SU-DHL-6 (cell line): ENCODE data around the gene GABBR2.

Experiments
- H2AFZ ChIP-seq: fragments of 200-600 bp; sonication (generic); 2 replicates; pipeline ENCODE4 v1.6.1; 2014; ENCODE audit warnings: low read depth, mild to moderate bottlenecking, moderate library complexity, mixed read lengths, antibody characterized with exemption, low read length; ENCODE audit not compliant: severe bottlenecking
- H3F3A ChIP-seq: fragments of 200-600 bp; shearing (Covaris generic); 2 replicates; pipeline ENCODE4 v1.6.0; 2016; ENCODE audit warnings: antibody characterized with exemption, mild to moderate bottlenecking; ENCODE audit not compliant: insufficient read depth
- H3K27ac ChIP-seq: fragments of 200-600 bp; sonication (generic); 2 replicates; pipeline ENCODE4 v1.5.1; 2016; ENCODE audit warnings: low read depth, mild to moderate bottlenecking, low read length, moderate library complexity, mixed read lengths
- H3K27me3 ChIP-seq: fragments of 200-600 bp; sonication (generic), shearing (Covaris generic); 2 replicates; pipeline ENCODE4 v1.6.0; 2014; ENCODE audit warnings: mild to moderate bottlenecking, low read length
- H3K36me3 ChIP-seq: fragments of 200-600 bp; sonication (generic); 2 replicates; pipeline ENCODE4 v1.6.1; 2014; ENCODE audit warnings: mild to moderate bottlenecking, low read length, mixed read lengths
- H3K4me2 ChIP-seq: fragments of 300-600, 200-600 bp; shearing (Covaris generic), sonication (generic); 2 replicates; pipeline ENCODE4 v1.6.0; 2014; ENCODE audit warnings: low read length, low read depth, mild to moderate bottlenecking; ENCODE audit not compliant: poor library complexity, severe bottlenecking
- H3K4me3 ChIP-seq: fragments of 200-600 bp; sonication (generic); 2 replicates; pipeline ENCODE4 v1.5.1; 2014; ENCODE audit warnings: antibody characterized with exemption, low read length, mild to moderate bottlenecking, mixed read lengths; ENCODE audit not compliant: insufficient read depth, poor library complexity, severe bottlenecking
- H3K79me2 ChIP-seq: fragments of 200-600 bp; sonication (generic); 2 replicates; pipeline ENCODE4 v1.6.1; 2014; ENCODE audit warnings: mild to moderate bottlenecking, low read length, moderate library complexity; ENCODE audit not compliant: insufficient read depth
- H3K9ac ChIP-seq: fragments of 200-600 bp; sonication (generic); 2 replicates; pipeline ENCODE4 v1.7.0; 2014; ENCODE audit warnings: mild to moderate bottlenecking, low read length
- H3K9me2 ChIP-seq: fragments of 200-600 bp; sonication (generic); replicated peaks from 2 replicates; pipeline ENCODE4 v1.6.1; 2014; ENCODE audit warnings: low read length; ENCODE audit not compliant: insufficient read depth
- H3K9me3 ChIP-seq: fragments of 200-600 bp; sonication (generic); 2 replicates; pipeline ENCODE4 v1.6.1; 2014; ENCODE audit warnings: low read length, mixed read lengths; ENCODE audit not compliant: insufficient read depth
- H4K20me1 ChIP-seq: fragments of 200-600 bp; sonication (generic); 2 replicates; pipeline ENCODE4 v1.6.1; 2014; ENCODE audit warnings: low read depth, mild to moderate bottlenecking, antibody characterized with exemption, low read length, moderate library complexity, mixed read lengths
- EZH2phosphoT487 ChIP-seq: fragments of 200-600 bp; sonication (generic), shearing (Covaris generic); conservative IDR thresholded peaks from 2 replicates; pipeline ENCODE4 v1.6.1; 2018; ENCODE audit warnings: mild to moderate bottlenecking, antibody characterized with exemption, low read length, moderate library complexity, mixed read lengths
- TF ChIP-seq, protein P1 (sequence below): fragments of 200-600 bp; sonication (generic); IDR thresholded peaks from one replicate; pipeline ENCODE4 v1.5.1; 2017; ENCODE audit warnings: antibody characterized with exemption, mild to moderate bottlenecking, low read length, moderate library complexity; ENCODE audit not compliant: insufficient read depth, poor library complexity, severe bottlenecking

GABBR2 gene

GRCh38 chr9:98607152-98607551 is 101.6 kb downstream of the GABBR2 start:
- H4K20me1 ChIP-seq = no peaks in the 10 kb centered on the region
- no peak overlapping the region for H3K4me2 ChIP-seq
- H3K27ac ChIP-seq = no peak overlapping the region
- no peak for TF ChIP-seq EZH2phosphoT487
- TF ChIP-seq, protein P1, sequence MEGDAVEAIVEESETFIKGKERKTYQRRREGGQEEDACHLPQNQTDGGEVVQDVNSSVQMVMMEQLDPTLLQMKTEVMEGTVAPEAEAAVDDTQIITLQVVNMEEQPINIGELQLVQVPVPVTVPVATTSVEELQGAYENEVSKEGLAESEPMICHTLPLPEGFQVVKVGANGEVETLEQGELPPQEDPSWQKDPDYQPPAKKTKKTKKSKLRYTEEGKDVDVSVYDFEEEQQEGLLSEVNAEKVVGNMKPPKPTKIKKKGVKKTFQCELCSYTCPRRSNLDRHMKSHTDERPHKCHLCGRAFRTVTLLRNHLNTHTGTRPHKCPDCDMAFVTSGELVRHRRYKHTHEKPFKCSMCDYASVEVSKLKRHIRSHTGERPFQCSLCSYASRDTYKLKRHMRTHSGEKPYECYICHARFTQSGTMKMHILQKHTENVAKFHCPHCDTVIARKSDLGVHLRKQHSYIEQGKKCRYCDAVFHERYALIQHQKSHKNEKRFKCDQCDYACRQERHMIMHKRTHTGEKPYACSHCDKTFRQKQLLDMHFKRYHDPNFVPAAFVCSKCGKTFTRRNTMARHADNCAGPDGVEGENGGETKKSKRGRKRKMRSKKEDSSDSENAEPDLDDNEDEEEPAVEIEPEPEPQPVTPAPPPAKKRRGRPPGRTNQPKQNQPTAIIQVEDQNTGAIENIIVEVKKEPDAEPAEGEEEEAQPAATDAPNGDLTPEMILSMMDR = no peak
- no peaks in the 10 kb centered on the region for H3K36me3 ChIP-seq
- H3F3A ChIP-seq = no peaks in the 10 kb centered on the region
- H3K79me2 ChIP-seq = no peaks in the 10 kb centered on the region
- H3K9me2 ChIP-seq = no peaks in the 10 kb centered on the region
- H2AFZ ChIP-seq = no peak overlapping the region
- no peaks in the 10 kb centered on the region for H3K9me3 ChIP-seq
- no peak overlapping the region for H3K4me3 ChIP-seq
- H3K27me3 ChIP-seq = no peaks in the 10 kb centered on the region
- no peak overlapping the region for H3K9ac ChIP-seq

DNA sequence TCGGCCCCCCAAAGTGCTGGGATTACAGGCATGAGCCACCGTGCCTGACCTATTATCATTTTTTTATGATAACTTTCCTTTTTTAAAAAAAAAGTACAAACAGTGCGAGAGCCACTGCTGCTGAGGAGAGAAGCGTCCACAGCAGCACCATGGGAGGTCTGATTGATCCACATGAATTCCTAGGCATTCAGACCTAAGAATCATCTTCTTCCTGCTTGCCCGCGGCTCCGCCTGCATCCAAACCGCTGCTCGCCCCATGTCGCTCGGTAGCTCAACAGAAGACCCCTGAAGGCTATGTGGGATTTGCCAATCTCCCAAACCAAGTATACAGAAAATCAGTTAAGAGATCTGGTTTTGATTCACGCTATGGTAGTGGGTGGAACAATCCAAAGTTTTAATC is 102.0 kb downstream of the GABBR2 start:
- no peak overlapping the region for H3K4me3 ChIP-seq
- H2AFZ ChIP-seq = no peak overlapping the region
- no peaks in the 10 kb centered on the region for H3K9me3 ChIP-seq
- no peak overlapping the region for H3K4me2 ChIP-seq
- no peaks in the 10 kb centered on the region for H3K36me3 ChIP-seq
- no peaks in the 10 kb centered on the region for H4K20me1 ChIP-seq
- H3K27ac ChIP-seq = no peak overlapping the region
- no peak for TF ChIP-seq EZH2phosphoT487
- TF ChIP-seq, protein P1 = no peak
- no peaks in the 10 kb centered on the region for H3K9me2 ChIP-seq
- no peaks in the 10 kb centered on the region for H3K79me2 ChIP-seq
- no peak overlapping the region for H3K9ac ChIP-seq
- no peaks in the 10 kb centered on the region for H3F3A ChIP-seq
- no peaks in the 10 kb centered on the region for H3K27me3 ChIP-seq

GRCh38 chr9:98605116-98605515 is 103.6 kb downstream of the GABBR2 start:
- no peaks in the 10 kb centered on the region for H3K36me3 ChIP-seq
- no peak for TF ChIP-seq EZH2phosphoT487
- H3K27me3 ChIP-seq = no peaks in the 10 kb centered on the region
- no peaks in the 10 kb centered on the region for H3K79me2 ChIP-seq
- no peak overlapping the region for H3K4me3 ChIP-seq
- no peak overlapping the region for H2AFZ ChIP-seq
- no peaks in the 10 kb centered on the region for H3K9me3 ChIP-seq
- no peak overlapping the region for H3K4me2 ChIP-seq
- no peaks in the 10 kb centered on the region for H3F3A ChIP-seq
- no peaks in the 10 kb centered on the region for H3K9me2 ChIP-seq
- no peaks in the 10 kb centered on the region for H4K20me1 ChIP-seq
- H3K27ac ChIP-seq = no peak overlapping the region
- H3K9ac ChIP-seq = no peak overlapping the region

- no peaks in the 10 kb centered on the region for H3K36me3 ChIP-seq
- H3K4me2 ChIP-seq = no peak overlapping the region
- TF ChIP-seq, protein P1 = no peak
- TF ChIP-seq EZH2phosphoT487 = no peak
- H2AFZ ChIP-seq = no peak overlapping the region
- no peak overlapping the region for H3K4me3 ChIP-seq
- H3K27me3 ChIP-seq = no peaks in the 10 kb centered on the region
- no peak overlapping the region for H3K9ac ChIP-seq
- H3K9me2 ChIP-seq = no peaks in the 10 kb centered on the region
- H3F3A ChIP-seq = no peaks in the 10 kb centered on the region
- H3K9me3 ChIP-seq = no peaks in the 10 kb centered on the region
- no peaks in the 10 kb centered on the region for H3K79me2 ChIP-seq
- H3K27ac ChIP-seq = no peak overlapping the region
- no peaks in the 10 kb centered on the region for H4K20me1 ChIP-seq
Observed at GRCh38 chr9:98603821-98604383, 104.8 kb downstream of the GABBR2 start.
